A673 (cell line): Measurements from ENCODE around the gene NME1.

ENCODE experiments used
- EZH2 ChIP-seq: fragments of 200-600 bp; sonication (generic); IDR thresholded peaks from 2 replicates; pipeline ENCODE4 v1.6.1; 2017; ENCODE audit warnings: borderline replicate concordance, low read depth, mild to moderate bottlenecking, mixed read lengths, antibody characterized with exemption, low read length; ENCODE audit not compliant: poor library complexity, severe bottlenecking
- TF ChIP-seq, protein P1 (sequence below): fragments of 300-800, 200-600 bp; sonication (generic); conservative IDR thresholded peaks from 2 replicates; pipeline ENCODE4 v1.5.1; 2017; ENCODE audit warnings: low read depth, mild to moderate bottlenecking, antibody characterized with exemption, low read length, moderate library complexity, mixed read lengths

DNA sequence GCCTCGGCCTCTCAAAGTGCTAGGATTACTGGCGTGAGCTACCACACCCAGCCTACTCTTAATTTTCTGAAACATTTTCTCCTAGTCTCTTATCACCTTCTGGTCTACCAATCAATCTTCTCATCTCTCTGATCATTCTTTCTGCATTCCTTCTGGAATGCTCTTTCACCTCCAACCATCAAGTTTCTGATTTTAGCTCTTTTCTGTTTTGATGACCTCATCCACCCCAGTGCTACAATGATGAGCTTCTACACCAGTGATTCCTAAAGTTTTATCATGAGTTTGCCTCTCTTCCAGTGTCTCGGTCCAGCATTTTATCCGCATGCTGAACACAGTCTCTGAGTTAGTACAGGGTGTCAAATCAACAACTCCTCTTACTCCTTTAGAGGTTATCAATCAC is 44.4 kb downstream of the NME1 start:
- TF ChIP-seq, protein P1, sequence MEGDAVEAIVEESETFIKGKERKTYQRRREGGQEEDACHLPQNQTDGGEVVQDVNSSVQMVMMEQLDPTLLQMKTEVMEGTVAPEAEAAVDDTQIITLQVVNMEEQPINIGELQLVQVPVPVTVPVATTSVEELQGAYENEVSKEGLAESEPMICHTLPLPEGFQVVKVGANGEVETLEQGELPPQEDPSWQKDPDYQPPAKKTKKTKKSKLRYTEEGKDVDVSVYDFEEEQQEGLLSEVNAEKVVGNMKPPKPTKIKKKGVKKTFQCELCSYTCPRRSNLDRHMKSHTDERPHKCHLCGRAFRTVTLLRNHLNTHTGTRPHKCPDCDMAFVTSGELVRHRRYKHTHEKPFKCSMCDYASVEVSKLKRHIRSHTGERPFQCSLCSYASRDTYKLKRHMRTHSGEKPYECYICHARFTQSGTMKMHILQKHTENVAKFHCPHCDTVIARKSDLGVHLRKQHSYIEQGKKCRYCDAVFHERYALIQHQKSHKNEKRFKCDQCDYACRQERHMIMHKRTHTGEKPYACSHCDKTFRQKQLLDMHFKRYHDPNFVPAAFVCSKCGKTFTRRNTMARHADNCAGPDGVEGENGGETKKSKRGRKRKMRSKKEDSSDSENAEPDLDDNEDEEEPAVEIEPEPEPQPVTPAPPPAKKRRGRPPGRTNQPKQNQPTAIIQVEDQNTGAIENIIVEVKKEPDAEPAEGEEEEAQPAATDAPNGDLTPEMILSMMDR, result no peak
- TF ChIP-seq EZH2, result no peak
